HepG2 (cell line): ENCODE results near the gene CLDN18. TPM values are rescaled to one million over a fixed set of nuclear protein-coding genes. Genes with fewer than 3 reads are reported as not detected.

Source experiments
- ATAC-seq: fragments of 200-7000 bp; cut with Tn5 transposase; 3 replicates; pipeline ENCODE4 v1.9.1; 2020; ENCODE audit warnings: mild to moderate bottlenecking, moderate library complexity
- BruUV-seq: library from RNA; stranded (reverse); fragments of 400-500 nt; replicated peaks from 2 replicates; lab custom pipeline; 2021; lab: Mats Ljungman, UMichigan
- CTCF ChIA-PET: fragments of 300-600 bp; formaldehyde crosslinking; extraction: SDS; loops from one replicate; lab custom pipeline; 2021; ENCODE audit warnings: low total read pairs, inconsistent platforms, low intra/inter-chr PET ratio; lab: Yijun Ruan, JAX
- POLR2A ChIA-PET: fragments of 350-600 bp; sonication (Branson Sonifier 250); formaldehyde crosslinking; loops from one replicate; lab custom pipeline; 2020; ENCODE audit warnings: antibody characterized with exemption, inconsistent platforms; lab: Yijun Ruan, JAX
- DNase-seq: peaks from one replicate; pipeline ENCODE4 v3.0.0-alpha.2; 2015; ENCODE audit warnings: low spot score
- FAIRE-seq: peaks from 3 replicates; lab custom pipeline; 2011; peaks lifted over from hg19 to GRCh38; lab: Jason Lieb, UNC
- H2AFZ ChIP-seq: one replicate; pipeline ENCODE4 v1.6.1; 2011; ENCODE audit warnings: low read length, inconsistent platforms
- H3K27ac ChIP-seq: fragments of 300-600 bp; 3 replicates; pipeline ENCODE4 v1.8.0; 2011; ENCODE audit warnings: mixed run types, mild to moderate bottlenecking, mixed read lengths, low read length, inconsistent platforms; ENCODE audit not compliant: insufficient read depth; ENCODE audit errors: extremely low read length
- H3K27me3 ChIP-seq, 2 experiments: fragments of 200-600 bp in 1 of 2; 2 replicates in 1 of 2; 3 replicates in 1 of 2; pipeline versions ENCODE4 v1.6.0 to v1.8.0; 2011; ENCODE audit warnings: low read length in 2 of 2, mild to moderate bottlenecking in 2 of 2, moderate library complexity in 2 of 2, inconsistent platforms in 1 of 2; ENCODE audit not compliant: insufficient read depth in 2 of 2, control insufficient read depth in 1 of 2
- H3K36me3 ChIP-seq, 2 experiments: fragments of 200-600 bp in 1 of 2; replicated peaks in 1 of 2; 2 replicates in 1 of 2; 3 replicates in 1 of 2; pipeline versions ENCODE4 v1.5.1 to v1.8.0; 2011; ENCODE audit warnings: low read length in 2 of 2, inconsistent platforms in 1 of 2; ENCODE audit not compliant: insufficient read depth in 2 of 2, control insufficient read depth in 1 of 2
- H3K4me1 ChIP-seq: 2 replicates; pipeline ENCODE4 v1.5.1; 2012; ENCODE audit warnings: low read length, inconsistent platforms; ENCODE audit not compliant: insufficient read depth
- H3K4me2 ChIP-seq: 2 replicates; pipeline ENCODE4 v1.6.0; 2011; ENCODE audit warnings: low read depth, low read length, inconsistent platforms
- H3K4me3 ChIP-seq, 3 experiments: fragments of 200-600 bp in 1 of 3; sonication (generic), shearing (Covaris generic) in 1 of 3; replicated peaks in 1 of 3; 2 replicates each; pipeline ENCODE4 v1.5.1; 2011 to 2016; ENCODE audit warnings: low read length in 3 of 3, inconsistent platforms in 2 of 3, low read depth in 2 of 3, mild to moderate bottlenecking in 2 of 3, control low read depth in 1 of 3, mixed read lengths in 1 of 3; ENCODE audit not compliant: insufficient read depth in 1 of 3
- H3K79me2 ChIP-seq: one replicate; pipeline ENCODE4 v1.6.1; 2011; ENCODE audit warnings: low read length, inconsistent platforms; ENCODE audit not compliant: insufficient read depth
- H3K9ac ChIP-seq: 2 replicates; pipeline ENCODE4 v1.6.0; 2011; ENCODE audit warnings: mild to moderate bottlenecking, low read depth, low read length, inconsistent platforms; ENCODE audit not compliant: insufficient read depth
- H3K9me3 ChIP-seq: 2 replicates; pipeline ENCODE4 v1.5.1; 2012; ENCODE audit warnings: mild to moderate bottlenecking, low read length
- H4K20me1 ChIP-seq: 2 replicates; pipeline ENCODE4 v1.6.0; 2011; ENCODE audit warnings: inconsistent platforms, mild to moderate bottlenecking, low read length, moderate library complexity; ENCODE audit not compliant: insufficient read depth
- DR1 ChIP-seq: sonication (generic); formaldehyde crosslinking; IDR thresholded peaks from 2 replicates; pipeline ENCODE4 v1.8.0; 2021; ENCODE audit warnings: mild to moderate bottlenecking, missing genetic modification reagents, inconsistent platforms
- RBM22 ChIP-seq: fragments of 200-400 bp; formaldehyde crosslinking; optimal IDR thresholded peaks from 2 replicates; pipeline ENCODE3; 2017; ENCODE audit warnings: mild to moderate bottlenecking, low read length, moderate library complexity
- ZBTB8A ChIP-seq: sonication (generic); formaldehyde crosslinking; IDR thresholded peaks from 2 replicates; pipeline ENCODE4 v1.4.0; 2020; ENCODE audit warnings: mild to moderate bottlenecking, low read depth, missing genetic modification reagents, borderline replicate concordance
- ZNF160 ChIP-seq: sonication (generic); formaldehyde crosslinking; IDR thresholded peaks from 2 replicates; pipeline ENCODE4 v1.8.0; 2022; ENCODE audit warnings: mild to moderate bottlenecking, inconsistent platforms, missing genetic modification reagents
- ZNF225 ChIP-seq: sonication (generic); formaldehyde crosslinking; IDR thresholded peaks from 2 replicates; pipeline ENCODE4 v1.4.0; 2020; ENCODE audit warnings: mild to moderate bottlenecking, missing genetic modification reagents
- ZNF589 ChIP-seq: sonication (generic); formaldehyde crosslinking; conservative IDR thresholded peaks from 2 replicates; pipeline ENCODE4 v1.8.0; 2022; ENCODE audit warnings: mild to moderate bottlenecking, moderate library complexity, missing genetic modification reagents
- WGBS: methylation state at CpG from one replicate; pipeline ENCODE4 v1.1.6; 2017; ENCODE audit warnings: low lambda C conversion rate; 5-methylcytosine and 5-hydroxymethylcytosine counted together
- in situ Hi-C: cut with HindIII; loops from 2 replicates; pipeline ENCODE4 v1.10.0; 2017; ENCODE audit warnings: low pct_unique_long_range_greater_than_20kb; ENCODE audit not compliant: extremely low pct_ligation_motif_present
- intact Hi-C: fragments of 100-400 bp; cut with micrococcal nuclease; formaldehyde crosslinking; loops from one replicate; pipeline ENCODE4 v1.10.0; 2022; ENCODE audit not compliant: unreplicated experiment
- polyA plus RNA-seq, 8 experiments: library from polyadenylated mRNA; depleted of rRNA in 3 of 8; stranded (reverse) in 7 of 8; unstranded in 1 of 8; fragments of >200 nt; fragmentation: Illumina TruSeq in 4 of 8; extraction: Trizol in 4 of 8; gene quantifications; 2 replicates each; pipeline versions ENCODE4 v1.2.1 to v1.2.3, GENCODE V29; 2011 to 2016; ENCODE audit warnings: low read depth in 4 of 8, missing spikeins in 1 of 8, mixed read lengths in 1 of 8; ENCODE audit not compliant: insufficient read depth in 1 of 8
- total RNA-seq, 5 experiments: library from RNA; depleted of rRNA; stranded (reverse); fragments of >200 nt; fragmentation: Illumina TruSeq; extraction: Trizol; gene quantifications; 2 replicates each; pipeline ENCODE4 v1.2.3, GENCODE V29; 2016; ENCODE audit warnings: low read depth in 1 of 5
- TF ChIP-seq, protein P1 (sequence below): sonication (generic); formaldehyde crosslinking; IDR thresholded peaks from 2 replicates; pipeline ENCODE4 v1.8.0; 2022; ENCODE audit warnings: mild to moderate bottlenecking, missing genetic modification reagents

CLDN18 gene
- total and polyA plus RNA-seq, 2 of the 13 experiments (the other 11 are each of a cell fraction or from before 2014, with no cell fraction given), result not detected

GRCh38 chr3:138079901-138080300 lies 69.9 kb downstream of the CLDN18 start:
- POLR2A ChIA-PET, result no interaction called here
- no peak overlapping the region for H3K9ac ChIP-seq
- CTCF ChIA-PET, result no interaction called here
- DNase-seq, result no peak
- H3K4me3 ChIP-seq, result no peak overlapping the region
- whole genome bisulfite sequencing, result 81% methylated on average over 4 of the region's 5 CpGs
- H2AFZ ChIP-seq, result no peak overlapping the region
- peaks cover 10% of the 10 kb centered on the region for H3K4me1 ChIP-seq
- BruUV-seq, result no TSS peak
- in situ Hi-C loops, result no loop called here
- no peaks in the 10 kb centered on the region for H3K36me3 ChIP-seq
- no peaks in the 10 kb centered on the region for H3K79me2 ChIP-seq
- H4K20me1 ChIP-seq, result no peaks in the 10 kb centered on the region
- H3K27me3 ChIP-seq, result no peaks in the 10 kb centered on the region
- TF ChIP-seq ZNF160, result no peak
- no peak for TF ChIP-seq ZBTB8A
- TF ChIP-seq, protein P1, sequence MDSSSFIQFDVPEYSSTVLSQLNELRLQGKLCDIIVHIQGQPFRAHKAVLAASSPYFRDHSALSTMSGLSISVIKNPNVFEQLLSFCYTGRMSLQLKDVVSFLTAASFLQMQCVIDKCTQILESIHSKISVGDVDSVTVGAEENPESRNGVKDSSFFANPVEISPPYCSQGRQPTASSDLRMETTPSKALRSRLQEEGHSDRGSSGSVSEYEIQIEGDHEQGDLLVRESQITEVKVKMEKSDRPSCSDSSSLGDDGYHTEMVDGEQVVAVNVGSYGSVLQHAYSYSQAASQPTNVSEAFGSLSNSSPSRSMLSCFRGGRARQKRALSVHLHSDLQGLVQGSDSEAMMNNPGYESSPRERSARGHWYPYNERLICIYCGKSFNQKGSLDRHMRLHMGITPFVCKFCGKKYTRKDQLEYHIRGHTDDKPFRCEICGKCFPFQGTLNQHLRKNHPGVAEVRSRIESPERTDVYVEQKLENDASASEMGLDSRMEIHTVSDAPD (CRISPR knock-in tag), result no peak
- TF ChIP-seq RBM22, result no peak
- no peak for TF ChIP-seq ZNF589 (CRISPR knock-in tag)
- no peak for TF ChIP-seq DR1
- TF ChIP-seq ZNF225 (CRISPR knock-in tag), result no peak
- TF ChIP-seq, all 625 proteins: peak for 0
- ATAC-seq, result no peak
- Histone ChIP-seq H3K4me2 (no peak overlapping the region), H3K9me3 (no peaks in the 10 kb centered on the region), H3K27ac (no peak overlapping the region)
- FAIRE-seq, result no peak
- intact Hi-C loops, result no loop called here
